KOPT-K1 (cell line): ENCODE measurements around the gene OXLD1.
A peak's percentile ranks its signal among the peaks of the same experiment; 100 is the strongest.

Source experiments
- H3K27ac ChIP-seq: fragments of 200-600 bp; sonication (generic); 2 replicates; pipeline ENCODE4 v1.5.1; 2016; ENCODE audit warnings: antibody characterized with exemption, mild to moderate bottlenecking, low read depth, low read length; ENCODE audit not compliant: poor library complexity, severe bottlenecking
- H3K36me3 ChIP-seq: fragments of 200-600 bp; sonication (generic); 2 replicates; pipeline ENCODE4 v1.5.1; 2017; ENCODE audit warnings: antibody characterized with exemption, mild to moderate bottlenecking, low read length, moderate library complexity; ENCODE audit not compliant: insufficient read depth
- H3K9me3 ChIP-seq: fragments of 200-600 bp; sonication (generic); 2 replicates; pipeline ENCODE4 v1.5.1; 2017; ENCODE audit warnings: antibody characterized with exemption, low read length, mild to moderate bottlenecking; ENCODE audit not compliant: insufficient read depth, poor library complexity, severe bottlenecking

OXLD1 gene

GRCh38 chr17:81691608-81692007 lies 25.2 kb upstream of the OXLD1 start:
- peak overlapping the region; percentile 54 for H3K27ac ChIP-seq
- H3K36me3 ChIP-seq = peaks cover 100% of the 10 kb centered on the region
- no peaks in the 10 kb centered on the region for H3K9me3 ChIP-seq

GRCh38 chr17:81691196-81691595 lies 24.8 kb upstream of the OXLD1 start:
- peaks cover 100% of the 10 kb centered on the region for H3K36me3 ChIP-seq
- H3K9me3 ChIP-seq = no peaks in the 10 kb centered on the region
- H3K27ac ChIP-seq = peak overlapping the region; percentile 54

GRCh38 chr17:81690549-81690948 lies 24.1 kb upstream of the OXLD1 start:
- no peaks in the 10 kb centered on the region for H3K9me3 ChIP-seq
- H3K27ac ChIP-seq = peak overlapping the region; percentile 54
- peaks cover 100% of the 10 kb centered on the region for H3K36me3 ChIP-seq

- Histone ChIP-seq H3K27ac (peak overlapping the region; percentile 54), H3K36me3 (peaks cover 100% of the 10 kb centered on the region), H3K9me3 (no peaks in the 10 kb centered on the region)
Observed at GRCh38 chr17:81690066-81690465, 23.7 kb upstream of the OXLD1 start.

GRCh38 chr17:81688616-81689015 lies 22.2 kb upstream of the OXLD1 start:
- H3K9me3 ChIP-seq = no peaks in the 10 kb centered on the region
- no peak overlapping the region for H3K27ac ChIP-seq
- H3K36me3 ChIP-seq = peaks cover 86% of the 10 kb centered on the region

- Histone ChIP-seq H3K27ac (no peak overlapping the region), H3K36me3 (peaks cover 79% of the 10 kb centered on the region), H3K9me3 (no peaks in the 10 kb centered on the region)
Observed at GRCh38 chr17:81687770-81688541, 21.6 kb upstream of the OXLD1 start.

- Histone ChIP-seq H3K9me3 (no peaks in the 10 kb centered on the region), H3K27ac (no peak overlapping the region), H3K36me3 (peaks cover 70% of the 10 kb centered on the region)
Observed at GRCh38 chr17:81686614-81687013, 20.2 kb upstream of the OXLD1 start.

GRCh38 chr17:81685108-81685507 lies 18.7 kb upstream of the OXLD1 start:
- Histone ChIP-seq H3K36me3 (peaks cover 67% of the 10 kb centered on the region), H3K9me3 (no peaks in the 10 kb centered on the region), H3K27ac (peak overlapping the region; percentile 79)

GRCh38 chr17:81684442-81684911 lies 18.1 kb upstream of the OXLD1 start:
- H3K36me3 ChIP-seq = peaks cover 66% of the 10 kb centered on the region
- no peaks in the 10 kb centered on the region for H3K9me3 ChIP-seq
- peak overlapping the region; percentile 79 for H3K27ac ChIP-seq

GRCh38 chr17:81683584-81684441 lies 17.4 kb upstream of the OXLD1 start, which contains the start of the genes ARL16 and HGS:
TSS of gene ARL16 (minus strand) at chr17:81683797. CDS start at chr17:81683753, 44 bp downstream.
TSS of gene HGS (plus strand) at chr17:81684011. CDS start at chr17:81684067, 56 bp downstream.
- Histone ChIP-seq H3K9me3 (no peaks in the 10 kb centered on the region), H3K27ac (peak within 1 kb of the TSS; percentile 79), H3K36me3 (peaks cover 64% of the 10 kb centered on the region)

GRCh38 chr17:81683208-81683583 lies 16.8 kb upstream of the OXLD1 start:
- Histone ChIP-seq H3K9me3 (no peaks in the 10 kb centered on the region), H3K27ac (peak overlapping the region; percentile 79), H3K36me3 (peaks cover 57% of the 10 kb centered on the region)

GRCh38 chr17:81682565-81683207 lies 16.3 kb upstream of the OXLD1 start:
- Histone ChIP-seq H3K9me3 (no peaks in the 10 kb centered on the region), H3K36me3 (peaks cover 52% of the 10 kb centered on the region), H3K27ac (peak overlapping the region; percentile 79)

- Histone ChIP-seq H3K27ac (no peak overlapping the region), H3K9me3 (no peaks in the 10 kb centered on the region), H3K36me3 (peaks cover 46% of the 10 kb centered on the region)
Observed at GRCh38 chr17:81681672-81682071, 15.3 kb upstream of the OXLD1 start.

GRCh38 chr17:81680150-81680549 lies 13.7 kb upstream of the OXLD1 start:
- Histone ChIP-seq H3K36me3 (peaks cover 39% of the 10 kb centered on the region), H3K9me3 (no peaks in the 10 kb centered on the region), H3K27ac (no peak overlapping the region)

- Histone ChIP-seq H3K27ac (no peak overlapping the region), H3K9me3 (no peaks in the 10 kb centered on the region), H3K36me3 (peaks cover 69% of the 10 kb centered on the region)
Observed at GRCh38 chr17:81676906-81677305, 10.5 kb upstream of the OXLD1 start.
